OCI-LY3 (cell line): Measurements from ENCODE around the gene BCL11A.

Source experiments
- EZH2phosphoT487 ChIP-seq: fragments of 200-600 bp; shearing (Covaris generic); IDR thresholded peaks from 2 replicates; pipeline ENCODE4 v1.6.1; 2018; ENCODE audit warnings: antibody characterized with exemption, mixed run types, low read depth
- TF ChIP-seq, protein P1 (sequence below): fragments of 200-600, 300-600 bp; sonication (generic); IDR thresholded peaks from 2 replicates; pipeline ENCODE4 v1.5.1; 2014; ENCODE audit warnings: antibody characterized with exemption, low read length, low read depth

DNA sequence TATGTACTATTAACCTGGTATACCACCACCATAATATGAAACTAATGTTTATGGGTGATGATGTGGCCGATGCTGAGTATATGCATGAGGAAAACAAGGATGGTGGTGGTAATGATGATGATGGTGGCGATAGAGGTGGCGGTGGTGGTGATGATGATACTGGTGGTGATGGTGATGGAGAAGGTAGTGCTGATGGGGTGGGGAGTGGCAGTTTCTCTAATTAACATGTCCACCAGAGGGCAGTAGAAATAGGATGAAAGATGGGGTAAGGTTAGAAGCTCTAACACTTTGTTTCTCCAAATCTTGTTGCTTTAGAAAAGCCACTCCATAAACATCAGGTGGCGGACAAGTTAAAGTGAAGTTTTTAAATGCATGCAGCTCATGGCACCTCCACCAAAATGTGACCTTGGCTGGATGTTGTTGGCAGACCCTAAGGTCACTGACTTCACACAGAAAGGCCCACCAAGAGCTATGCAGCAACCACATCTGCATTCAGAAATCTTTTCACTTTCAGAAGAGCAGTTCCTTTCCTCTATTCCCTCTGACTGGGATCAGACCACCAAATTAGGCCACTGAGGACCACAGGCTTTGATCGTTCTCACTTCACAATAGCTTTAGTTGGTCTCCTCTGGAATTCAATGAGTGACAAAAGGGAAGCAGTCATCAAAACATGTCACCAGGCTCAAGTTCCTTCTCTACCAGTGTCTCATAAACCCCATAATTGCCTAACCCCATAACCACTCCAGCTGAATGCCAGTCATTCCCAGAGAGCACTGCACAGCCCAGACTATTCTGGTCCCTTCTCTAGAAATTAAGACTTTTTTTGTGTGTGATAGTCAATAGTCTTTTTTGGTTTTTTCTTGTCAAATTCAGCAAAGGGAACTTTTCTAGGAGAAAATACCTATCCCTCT lies 7.5 kb upstream of the BCL11A start:
- TF ChIP-seq, protein P1, sequence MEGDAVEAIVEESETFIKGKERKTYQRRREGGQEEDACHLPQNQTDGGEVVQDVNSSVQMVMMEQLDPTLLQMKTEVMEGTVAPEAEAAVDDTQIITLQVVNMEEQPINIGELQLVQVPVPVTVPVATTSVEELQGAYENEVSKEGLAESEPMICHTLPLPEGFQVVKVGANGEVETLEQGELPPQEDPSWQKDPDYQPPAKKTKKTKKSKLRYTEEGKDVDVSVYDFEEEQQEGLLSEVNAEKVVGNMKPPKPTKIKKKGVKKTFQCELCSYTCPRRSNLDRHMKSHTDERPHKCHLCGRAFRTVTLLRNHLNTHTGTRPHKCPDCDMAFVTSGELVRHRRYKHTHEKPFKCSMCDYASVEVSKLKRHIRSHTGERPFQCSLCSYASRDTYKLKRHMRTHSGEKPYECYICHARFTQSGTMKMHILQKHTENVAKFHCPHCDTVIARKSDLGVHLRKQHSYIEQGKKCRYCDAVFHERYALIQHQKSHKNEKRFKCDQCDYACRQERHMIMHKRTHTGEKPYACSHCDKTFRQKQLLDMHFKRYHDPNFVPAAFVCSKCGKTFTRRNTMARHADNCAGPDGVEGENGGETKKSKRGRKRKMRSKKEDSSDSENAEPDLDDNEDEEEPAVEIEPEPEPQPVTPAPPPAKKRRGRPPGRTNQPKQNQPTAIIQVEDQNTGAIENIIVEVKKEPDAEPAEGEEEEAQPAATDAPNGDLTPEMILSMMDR = peak; percentile 77
- no peak for TF ChIP-seq EZH2phosphoT487
